Neuronal stem cell (in vitro differentiated cells): ENCODE data around the gene EEF1AKMT2.

Source experiments
- DNase-seq: peaks from one replicate; pipeline ENCODE4 v3.0.0-alpha.2; 2013; ENCODE audit warnings: low spot score
- H2AFZ ChIP-seq: one replicate; pipeline ENCODE4 v1.6.1; 2013; ENCODE audit warnings: mild to moderate bottlenecking, low read length, inconsistent platforms
- H2AK5ac ChIP-seq: 2 replicates; pipeline ENCODE4 v1.6.1; 2013; ENCODE audit warnings: low read depth, mild to moderate bottlenecking, inconsistent platforms, low read length, moderate library complexity, mixed read lengths
- H2BK120ac ChIP-seq: 2 replicates; pipeline ENCODE4 v1.6.1; 2013; ENCODE audit warnings: low read depth, mild to moderate bottlenecking, inconsistent platforms, low read length, moderate library complexity, mixed read lengths
- H2BK12ac ChIP-seq: one replicate; pipeline ENCODE4 v1.6.1; 2013; ENCODE audit warnings: low read length, inconsistent platforms
- H2BK15ac ChIP-seq: 2 replicates; pipeline ENCODE4 v1.6.1; 2013; ENCODE audit warnings: mild to moderate bottlenecking, low read length, inconsistent platforms, mixed read lengths
- H2BK5ac ChIP-seq: one replicate; pipeline ENCODE4 v1.6.1; 2013; ENCODE audit warnings: inconsistent platforms, mild to moderate bottlenecking, low read length, moderate library complexity
- H3K14ac ChIP-seq: one replicate; pipeline ENCODE4 v1.6.1; 2013; ENCODE audit warnings: low read length, inconsistent platforms
- H3K18ac ChIP-seq: 2 replicates; pipeline ENCODE4 v1.6.1; 2013; ENCODE audit warnings: low read length, inconsistent platforms
- H3K23ac ChIP-seq: 2 replicates; pipeline ENCODE4 v1.6.1; 2013; ENCODE audit warnings: low read depth, mild to moderate bottlenecking, mixed read lengths, low read length, inconsistent platforms; ENCODE audit not compliant: poor library complexity
- H3K27ac ChIP-seq: replicated peaks from 3 replicates; pipeline ENCODE4 v1.5.1; 2013; ENCODE audit warnings: low read length, inconsistent platforms
- H3K27me3 ChIP-seq, 3 experiments: 2 replicates each; pipeline ENCODE4 v1.6.1; 2013; ENCODE audit warnings: low read length in 3 of 3, mild to moderate bottlenecking in 2 of 3, inconsistent platforms in 1 of 3, low read depth in 1 of 3, mixed read lengths in 1 of 3, moderate library complexity in 1 of 3; ENCODE audit not compliant: control insufficient read depth in 3 of 3, insufficient read depth in 3 of 3
- H3K36me3 ChIP-seq, 2 donors: replicated peaks in 1 of 2; 2 replicates each; pipeline ENCODE4 v1.6.1; 2013; ENCODE audit warnings: low read length in 2 of 2; ENCODE audit not compliant: control insufficient read depth in 2 of 2, insufficient read depth in 2 of 2
- H3K4ac ChIP-seq: 2 replicates; pipeline ENCODE4 v1.6.1; 2013; ENCODE audit warnings: inconsistent platforms, mild to moderate bottlenecking, low read length, moderate library complexity
- H3K4me1 ChIP-seq, 2 donors: 1 replicate in 1 of 2; 2 replicates in 1 of 2; pipeline ENCODE4 v1.6.1; 2013; ENCODE audit warnings: low read length in 2 of 2, low read depth in 1 of 2; ENCODE audit not compliant: control insufficient read depth in 2 of 2, insufficient read depth in 1 of 2
- H3K4me2 ChIP-seq: one replicate; pipeline ENCODE4 v1.6.1; 2013; ENCODE audit warnings: mild to moderate bottlenecking, low read length, inconsistent platforms; ENCODE audit not compliant: insufficient read depth, poor library complexity, severe bottlenecking
- H3K4me3 ChIP-seq, 2 donors: 2 replicates each; pipeline ENCODE4 v1.5.1; 2013; ENCODE audit warnings: low read length in 2 of 2, mild to moderate bottlenecking in 2 of 2, inconsistent platforms in 1 of 2, moderate library complexity in 1 of 2
- H3K79me1 ChIP-seq: one replicate; pipeline ENCODE4 v1.6.1; 2013; ENCODE audit warnings: low read depth, mild to moderate bottlenecking, inconsistent platforms, low read length, moderate library complexity
- H3K9ac ChIP-seq: one replicate; pipeline ENCODE4 v1.6.1; 2013; ENCODE audit warnings: mild to moderate bottlenecking, low read depth, low read length, inconsistent platforms; ENCODE audit not compliant: poor library complexity
- H3K9me3 ChIP-seq, 2 donors: replicated peaks in 1 of 2; 2 replicates each; pipeline versions ENCODE3 to v1.6.1; 2013; ENCODE audit warnings: low read length in 2 of 2, mild to moderate bottlenecking in 2 of 2, inconsistent platforms in 1 of 2, low read depth in 1 of 2, mixed read lengths in 1 of 2, moderate library complexity in 1 of 2; ENCODE audit not compliant: control insufficient read depth in 2 of 2, insufficient read depth in 1 of 2
- H4K8ac ChIP-seq: one replicate; pipeline ENCODE4 v1.6.1; 2013; ENCODE audit warnings: low read depth, mild to moderate bottlenecking, inconsistent platforms, low read length, moderate library complexity
- H4K91ac ChIP-seq: one replicate; pipeline ENCODE4 v1.6.1; 2013; ENCODE audit warnings: low read length, low read depth, mild to moderate bottlenecking, inconsistent platforms; ENCODE audit not compliant: poor library complexity
- WGBS, 2 donors: extraction: QIAGEN DNeasy Blood & Tissue Kit; methylation state at CpG; one replicate each; pipeline ENCODE4 v1.1.7; 2013; ENCODE audit warnings: missing lambda C conversion rate in 2 of 2, mixed read lengths in 1 of 2; ENCODE audit not compliant: insufficient read length in 2 of 2, insufficient replicate concordance in 1 of 2; ENCODE audit errors: extremely low coverage in 2 of 2; 5-methylcytosine and 5-hydroxymethylcytosine counted together

EEF1AKMT2 gene

DNA sequence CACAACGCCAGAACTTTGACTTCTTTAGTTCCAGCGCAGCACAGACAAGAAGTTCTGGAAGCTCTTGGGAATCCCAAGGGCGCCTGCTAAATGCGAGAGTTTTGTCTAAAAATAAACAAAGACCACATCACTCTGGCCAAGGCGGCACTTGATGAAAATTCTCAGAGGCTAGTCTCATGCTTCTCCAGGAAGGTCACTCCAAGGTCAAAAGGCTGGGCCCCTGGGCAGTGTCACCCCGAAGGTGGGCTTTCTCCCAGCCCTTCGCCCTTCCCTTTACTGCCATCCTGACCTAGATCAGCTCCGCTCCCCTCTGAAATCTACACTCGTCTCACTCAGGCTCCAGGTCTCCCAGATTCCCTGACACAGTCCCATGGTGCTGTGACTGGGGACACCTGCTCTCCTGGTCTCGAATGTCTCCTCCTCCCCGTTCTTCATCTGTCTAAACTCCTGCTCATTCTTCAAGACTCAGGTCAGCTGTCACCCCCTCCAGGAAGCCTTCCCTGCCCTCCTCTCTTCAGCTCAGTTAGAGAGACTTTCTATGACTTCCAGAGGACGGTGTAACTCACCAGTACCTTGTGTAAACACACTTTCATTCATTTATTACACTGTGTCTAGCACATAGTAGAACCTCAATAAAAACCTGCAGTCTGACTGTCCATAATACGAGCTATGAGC is 58.0 kb downstream of the EEF1AKMT2 start:
- no peak overlapping the region for H4K8ac ChIP-seq
- no CpG with 5 or more reads among the region's 13 CpGs for WGBS, 2 donors
- no peaks in the 10 kb centered on the region for H3K9me3 ChIP-seq
- no peaks in the 10 kb centered on the region for H3K27me3 ChIP-seq
- H3K4ac ChIP-seq = no peak overlapping the region
- no peak overlapping the region for H3K4me2 ChIP-seq
- H2BK12ac ChIP-seq = no peak overlapping the region
- no peak overlapping the region for H3K18ac ChIP-seq
- no peak overlapping the region for H3K4me3 ChIP-seq
- H3K4me1 ChIP-seq = peaks cover 2 to 13% of the 10 kb centered on the region in 2 donors
- no peak overlapping the region for H3K27ac ChIP-seq
- no peak overlapping the region for H3K14ac ChIP-seq
- no peak overlapping the region for H2AK5ac ChIP-seq
- peaks cover 5 to 42% of the 10 kb centered on the region in 2 donors for H3K36me3 ChIP-seq
- no peak overlapping the region for H3K9ac ChIP-seq
- no peak overlapping the region for H4K91ac ChIP-seq
- no peak for DNase-seq
- no peak overlapping the region for H2BK5ac ChIP-seq
- no peak overlapping the region for H2BK120ac ChIP-seq
- no peak overlapping the region for H2BK15ac ChIP-seq
- no peak overlapping the region for H3K23ac ChIP-seq
- H3K79me1 ChIP-seq = peaks cover 25% of the 10 kb centered on the region
- H2AFZ ChIP-seq = no peak overlapping the region

DNA sequence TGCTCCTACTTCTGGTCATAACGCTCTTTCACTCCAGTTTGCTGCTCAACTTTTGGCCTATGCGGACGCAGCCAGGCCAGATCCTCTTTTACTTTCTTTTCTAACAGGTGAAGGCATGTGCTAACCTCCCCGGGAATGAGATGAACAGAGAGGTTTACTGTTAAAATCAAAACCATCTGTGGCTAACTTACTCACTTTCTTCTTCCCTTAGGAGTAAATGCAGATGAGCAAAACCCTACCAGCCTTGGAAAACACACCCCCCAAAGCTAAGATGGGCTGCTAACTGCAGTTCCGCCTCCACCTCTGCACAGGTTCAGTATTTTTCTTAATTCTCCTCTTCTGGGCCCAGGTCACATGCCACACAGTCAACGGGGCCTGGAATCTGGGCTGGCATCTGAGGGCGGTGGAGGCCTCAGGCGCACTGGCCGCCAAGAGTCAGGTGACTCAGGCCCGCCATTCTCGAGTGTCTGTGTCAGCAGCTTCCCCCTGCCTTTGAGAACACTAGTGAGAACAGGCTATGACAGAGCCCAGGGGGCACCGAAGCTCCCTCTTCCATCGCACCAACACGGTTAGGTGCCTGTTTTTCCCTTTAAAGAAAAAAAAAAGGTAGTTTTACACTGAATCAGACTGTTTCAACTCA is 58.6 kb downstream of the EEF1AKMT2 start:
- peaks cover 3 to 7% of the 10 kb centered on the region in 2 donors for H3K4me1 ChIP-seq
- H3K23ac ChIP-seq = no peak overlapping the region
- no peak overlapping the region for H3K18ac ChIP-seq
- H3K36me3 ChIP-seq = peaks cover 5 to 42% of the 10 kb centered on the region in 2 donors
- no peak overlapping the region for H3K4me3 ChIP-seq
- H2AFZ ChIP-seq = no peak overlapping the region
- no peak overlapping the region for H2BK15ac ChIP-seq
- H2BK5ac ChIP-seq = no peak overlapping the region
- H4K8ac ChIP-seq = no peak overlapping the region
- no peak overlapping the region for H3K14ac ChIP-seq
- H3K27ac ChIP-seq = no peak overlapping the region
- H2AK5ac ChIP-seq = no peak overlapping the region
- H2BK12ac ChIP-seq = no peak overlapping the region
- no peak overlapping the region for H4K91ac ChIP-seq
- peaks cover 25% of the 10 kb centered on the region for H3K79me1 ChIP-seq
- H3K4ac ChIP-seq = no peak overlapping the region
- no peak overlapping the region for H2BK120ac ChIP-seq
- WGBS, 2 donors = no CpG with 5 or more reads among the region's 14 CpGs
- DNase-seq = no peak
- no peak overlapping the region for H3K9ac ChIP-seq
- no peaks in the 10 kb centered on the region for H3K9me3 ChIP-seq
- H3K27me3 ChIP-seq = no peaks in the 10 kb centered on the region
- H3K4me2 ChIP-seq = no peak overlapping the region

DNA sequence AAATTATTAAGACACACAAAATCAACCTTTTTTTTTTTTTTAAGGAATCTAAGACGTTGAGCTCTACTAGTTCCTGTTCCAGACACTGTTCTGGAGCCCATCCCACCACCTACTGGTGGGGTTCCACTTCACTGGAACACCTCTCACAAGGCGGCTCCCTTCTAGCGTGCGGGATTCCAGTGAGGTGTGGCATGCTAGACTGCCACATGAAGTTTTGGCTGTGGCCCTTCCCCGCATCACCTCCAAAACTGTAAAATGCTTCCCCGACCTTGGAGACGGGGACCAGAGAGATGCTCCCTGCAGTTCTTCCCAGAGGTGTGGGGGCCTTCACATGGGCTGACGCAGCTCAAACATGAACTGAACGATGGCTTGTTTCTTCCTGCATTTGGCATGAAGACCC is 60.1 kb downstream of the EEF1AKMT2 start:
- Histone ChIP-seq H3K18ac (peak overlapping the region; percentile 40), H2AK5ac (no peak overlapping the region), H2BK120ac (no peak overlapping the region), H3K4me3 (no peak overlapping the region), H3K79me1 (peaks cover 21% of the 10 kb centered on the region), H3K14ac (peak overlapping the region; percentile 10), H3K9me3 (no peaks in the 10 kb centered on the region), H4K8ac (no peak overlapping the region), H3K4ac (no peak overlapping the region), H3K27ac (no peak overlapping the region), H2BK15ac (no peak overlapping the region), H3K36me3 (peaks cover 5 to 35% of the 10 kb centered on the region in 2 donors), H2BK12ac (no peak overlapping the region), H3K9ac (no peak overlapping the region), H3K27me3 (no peaks in the 10 kb centered on the region), H3K4me2 (no peak overlapping the region), H4K91ac (no peak overlapping the region), H3K23ac (no peak overlapping the region), H2AFZ (no peak overlapping the region), H2BK5ac (no peak overlapping the region), H3K4me1 (peaks cover 0 to 3% of the 10 kb centered on the region in 2 donors)
- WGBS, 2 donors = no CpG with 5 or more reads among the region's 9 CpGs
- no peak for DNase-seq

DNA sequence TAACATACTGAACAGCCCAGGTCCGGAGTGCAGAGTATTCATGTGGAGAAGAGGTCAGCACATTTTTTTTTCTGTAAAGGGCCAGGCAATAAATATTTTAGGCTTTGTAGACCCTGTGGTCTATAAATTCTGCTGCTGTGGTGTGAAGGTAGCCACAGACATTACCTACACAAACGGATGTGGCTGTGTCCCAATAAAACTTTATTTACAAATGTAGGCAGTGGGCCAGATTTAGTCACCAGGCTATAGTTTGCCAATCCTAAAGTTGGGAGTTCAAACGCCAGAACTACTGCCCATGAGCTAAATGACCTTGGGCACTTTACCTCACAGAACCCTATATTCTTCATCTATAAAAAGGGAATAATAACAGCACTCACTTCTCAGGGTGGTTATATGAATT is 60.9 kb downstream of the EEF1AKMT2 start:
- H3K23ac ChIP-seq = no peak overlapping the region
- H3K4me2 ChIP-seq = no peak overlapping the region
- no peak overlapping the region for H2AK5ac ChIP-seq
- H3K4ac ChIP-seq = no peak overlapping the region
- H3K36me3 ChIP-seq = peaks cover 5 to 41% of the 10 kb centered on the region in 2 donors
- H3K4me3 ChIP-seq = no peak overlapping the region
- DNase-seq = no peak
- H2BK15ac ChIP-seq = no peak overlapping the region
- peaks cover 22% of the 10 kb centered on the region for H3K79me1 ChIP-seq
- no peaks in the 10 kb centered on the region for H3K9me3 ChIP-seq
- H2BK120ac ChIP-seq = no peak overlapping the region
- no peak overlapping the region for H3K9ac ChIP-seq
- H4K8ac ChIP-seq = no peak overlapping the region
- no peak overlapping the region for H3K27ac ChIP-seq
- peaks cover 0 to 3% of the 10 kb centered on the region in 2 donors for H3K4me1 ChIP-seq
- no peak overlapping the region for H2BK5ac ChIP-seq
- no peak overlapping the region for H3K18ac ChIP-seq
- H3K27me3 ChIP-seq = no peaks in the 10 kb centered on the region
- H2AFZ ChIP-seq = no peak overlapping the region
- no peak overlapping the region for H2BK12ac ChIP-seq
- no peak overlapping the region for H3K14ac ChIP-seq
- no CpG with 5 or more reads among the region's 3 CpGs for WGBS, 2 donors
- no peak overlapping the region for H4K91ac ChIP-seq
